ENCODE results near the gene TRIP12.
"Not testable (repeated sequence)": the region's sequence is repeated elsewhere in the genome, so short reads cannot be mapped to it uniquely, and the experiment has no call there.

The TRIP12 gene

DNA sequence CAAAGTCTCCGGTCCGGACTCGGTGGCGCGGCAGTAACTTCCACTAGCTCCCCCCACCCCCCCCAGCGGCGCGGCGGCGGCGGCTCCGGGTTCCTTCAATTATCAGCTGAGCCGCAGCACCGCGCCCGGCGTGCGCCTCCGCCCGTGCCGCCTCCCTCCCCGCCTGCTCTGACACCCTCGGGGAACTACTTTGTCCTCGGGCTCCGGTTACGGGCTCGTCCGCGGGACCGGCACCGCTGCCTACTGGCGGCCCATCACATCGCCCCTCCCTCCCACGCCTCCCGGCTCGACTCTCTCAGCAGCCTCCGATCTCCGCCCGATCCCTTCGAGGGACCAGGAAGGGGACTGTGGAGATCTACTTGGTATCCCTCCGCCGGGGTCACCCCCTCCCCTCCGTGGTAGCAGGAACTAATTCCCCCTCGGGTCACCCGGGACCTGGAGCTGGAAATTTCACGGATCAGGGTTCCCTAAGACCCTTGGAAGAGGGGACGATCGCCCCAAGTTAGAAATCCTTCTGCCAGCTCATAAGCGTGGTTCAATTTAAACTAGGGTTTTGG, at the start of gene TRIP12:
Gene TRIP12 (minus strand): TSS at position 118 of the 557 bp plus-strand sequence. CDS start 41,930 bp downstream, outside the sequence.
- DNase-seq (ENCODE audit: low read depth, low spot score), result peak; percentile 86

DNA sequence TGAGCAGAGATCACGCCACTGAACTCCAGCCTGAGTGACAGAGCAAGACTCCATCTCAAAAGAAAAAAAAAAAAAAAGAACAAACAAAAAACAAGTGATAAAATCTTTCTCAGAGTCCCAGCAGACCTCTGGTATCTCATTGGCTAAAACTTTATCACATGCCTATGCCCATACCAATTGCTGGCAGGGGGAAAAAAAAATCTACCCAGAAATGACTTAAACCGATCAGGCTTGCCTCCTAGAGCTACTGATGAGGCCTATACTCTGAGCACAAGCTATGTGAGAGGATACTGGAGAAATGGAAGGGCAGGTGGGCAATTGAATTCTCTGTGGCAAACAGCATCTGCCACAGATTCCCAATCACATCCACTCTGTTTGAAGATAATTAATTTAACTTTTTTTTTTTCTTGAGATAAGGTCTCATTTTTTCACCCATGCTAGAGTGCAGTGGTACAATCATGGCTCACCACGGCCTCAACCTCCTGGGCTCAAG, 49.5 kb upstream of the TRIP12 start:
- DNase-seq (ENCODE audit: low read depth, low spot score), result no peak

DNA sequence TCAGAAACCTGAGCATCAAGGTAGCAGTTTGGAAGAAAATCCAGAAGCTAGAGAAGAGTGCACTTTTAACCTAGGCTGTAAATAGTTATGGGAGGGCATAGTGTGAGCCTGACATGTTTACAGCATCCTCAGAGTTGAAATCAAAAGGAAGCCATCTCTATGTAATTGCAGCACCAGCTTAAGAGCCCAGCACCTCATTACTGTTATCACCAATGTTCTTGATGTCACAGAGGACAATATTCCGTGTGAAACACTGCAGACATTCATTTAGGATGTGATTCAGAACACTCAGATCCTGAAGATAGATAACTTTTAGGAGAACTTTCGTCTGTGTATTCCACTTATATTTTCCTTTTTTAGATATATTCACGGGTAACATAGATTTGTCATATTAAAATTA, 48.6 kb upstream of the TRIP12 start:
- DNase-seq (ENCODE audit: low read depth, low spot score), result no peak

DNA sequence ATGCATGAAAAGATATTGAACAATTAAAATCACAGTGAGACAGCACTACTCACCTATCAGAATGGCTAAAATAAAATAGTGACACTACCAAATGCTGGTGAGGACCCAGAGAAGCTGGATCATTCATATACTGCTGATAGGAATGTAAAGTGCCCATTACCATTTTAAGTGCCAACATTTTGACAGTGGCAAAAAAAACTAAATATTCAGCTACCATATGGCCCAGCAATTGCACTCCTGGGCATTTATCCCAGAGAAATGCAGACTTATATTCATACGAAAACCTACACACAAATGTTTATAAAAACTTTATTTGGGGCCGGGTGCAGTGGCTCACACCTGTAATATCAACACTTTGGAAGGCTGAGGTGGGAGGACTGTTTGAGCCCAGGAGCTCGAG, 48.1 kb upstream of the TRIP12 start:
- DNase-seq (ENCODE audit: low read depth, low spot score), result no peak

DNA sequence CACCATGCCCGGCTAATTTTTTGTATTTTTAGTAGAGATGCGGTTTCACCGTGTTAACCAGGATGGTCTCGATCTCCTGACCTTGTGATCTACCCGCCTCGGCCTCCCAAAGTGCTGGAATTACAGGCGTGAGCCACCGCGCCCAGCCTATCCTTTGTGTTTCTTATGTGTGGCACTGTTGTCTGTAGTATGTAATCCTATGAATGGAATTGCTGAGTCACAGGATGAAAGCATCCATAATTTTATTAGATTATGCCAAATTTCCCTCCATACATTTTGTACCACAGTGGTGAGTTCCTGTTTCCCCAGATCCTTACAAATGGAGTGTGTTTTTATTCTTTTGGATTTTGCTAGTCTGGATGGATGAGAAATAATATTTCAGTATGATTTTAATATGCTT, 41.8 kb upstream of the TRIP12 start:
- DNase-seq (ENCODE audit: low read depth, low spot score), result not testable (repeated sequence)

DNA sequence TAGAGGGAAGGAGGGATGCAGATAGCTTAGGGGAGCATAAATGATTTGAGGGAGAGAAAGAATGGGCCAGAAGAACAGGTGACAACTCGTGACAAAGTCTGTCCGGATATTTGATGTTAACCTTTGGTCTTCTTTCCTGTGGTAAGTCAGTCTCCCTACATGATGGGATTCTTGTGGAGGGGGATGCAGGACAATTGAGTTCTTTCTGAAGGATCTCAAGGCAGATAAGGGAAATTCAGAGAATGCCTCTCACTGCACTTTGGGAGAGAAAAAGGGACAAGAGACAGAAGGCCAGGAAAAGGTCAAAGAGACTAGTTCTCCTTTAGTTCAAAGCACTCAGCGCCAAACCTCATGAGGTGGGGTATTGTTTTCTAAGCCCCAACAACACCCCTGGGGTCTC, 34.7 kb upstream of the TRIP12 start:
- DNase-seq (ENCODE audit: low read depth, low spot score), result no peak

DNA sequence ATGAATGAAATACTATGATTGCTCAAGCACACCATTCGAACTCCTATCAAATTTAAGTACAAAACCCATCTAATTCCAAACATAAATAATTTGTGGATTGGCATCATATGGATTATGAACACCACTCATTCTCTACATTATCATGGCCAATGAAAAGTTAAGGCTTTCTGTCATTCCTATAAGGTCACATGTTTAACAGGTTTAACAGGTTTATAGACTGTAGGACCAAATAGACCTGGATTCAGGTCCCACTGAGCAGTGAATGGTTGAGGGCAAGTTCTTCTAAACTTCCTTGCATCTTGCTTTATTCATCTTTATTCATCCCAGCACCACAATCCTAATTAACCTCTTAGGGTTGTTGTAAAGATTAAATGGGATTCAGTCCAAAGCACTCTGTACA, 33.9 kb upstream of the TRIP12 start:
- DNase-seq (ENCODE audit: low read depth, low spot score), result no peak

DNA sequence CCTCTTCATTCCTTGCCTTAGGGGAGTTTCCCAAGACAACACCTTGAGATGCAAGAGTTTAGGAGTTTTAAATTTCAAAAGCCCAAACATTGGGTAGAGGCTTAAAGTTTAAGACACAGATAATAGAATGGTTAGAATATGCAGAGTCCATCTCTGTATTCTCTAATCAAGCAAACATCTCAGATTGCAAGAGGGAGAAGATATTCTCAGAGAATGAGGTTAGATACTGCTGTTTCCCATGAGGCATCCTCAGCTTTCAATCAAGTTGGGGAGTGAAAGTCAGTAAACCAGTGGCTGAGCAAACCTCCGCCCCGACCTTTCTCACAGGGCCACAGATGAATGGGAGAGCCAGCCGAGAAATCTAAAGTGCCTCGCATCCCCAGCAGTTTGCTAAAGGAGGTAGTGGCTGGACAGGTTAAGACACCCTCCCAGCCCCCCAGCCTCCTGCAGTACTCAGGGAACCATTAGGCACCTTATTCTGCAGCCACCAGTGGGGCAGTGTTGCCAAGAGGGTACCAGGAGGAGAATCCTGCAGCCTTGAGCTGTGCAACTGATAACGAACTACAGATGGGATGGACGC, 30.5 kb upstream of the TRIP12 start:
- DNase-seq (ENCODE audit: low read depth, low spot score), result no peak

DNA sequence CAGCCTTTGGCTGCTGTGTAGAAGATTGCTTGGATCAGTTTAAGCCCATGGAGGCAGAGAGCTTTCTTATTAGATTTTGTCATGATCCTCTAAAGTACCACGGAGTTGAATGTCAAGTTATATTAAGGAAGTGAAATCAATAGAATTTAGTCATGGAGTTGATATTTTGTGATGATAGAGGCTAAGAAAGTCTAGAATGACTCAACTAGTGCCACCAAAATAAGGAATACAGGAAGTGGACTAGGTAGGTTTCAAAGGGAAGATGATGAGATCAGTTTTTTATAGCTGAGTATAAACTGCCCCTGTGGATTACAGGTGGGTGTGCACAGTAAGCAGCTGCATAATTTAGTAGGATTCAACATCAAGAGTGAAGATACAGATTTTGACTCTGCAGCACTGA, 25.7 kb upstream of the TRIP12 start:
- DNase-seq (ENCODE audit: low read depth, low spot score), result no peak

DNA sequence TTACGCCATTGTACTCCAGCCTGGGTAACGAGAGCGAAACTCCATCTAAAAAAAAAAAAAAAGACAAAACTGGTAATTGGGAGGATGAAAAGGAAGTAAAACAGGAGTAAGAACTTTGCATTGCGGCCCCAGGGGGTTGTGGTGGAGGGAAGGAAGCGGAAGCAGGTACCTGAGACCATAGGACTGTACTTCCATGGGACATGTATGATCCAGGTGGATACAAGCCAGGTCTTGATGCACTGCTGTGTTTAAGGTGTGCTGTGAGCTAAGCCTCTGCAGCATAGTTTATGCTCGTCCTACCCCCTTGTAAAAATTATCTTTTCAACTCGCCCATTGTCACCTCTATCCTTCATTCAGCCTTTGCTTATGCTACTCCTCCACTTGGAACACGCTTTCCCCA, 24.2 kb upstream of the TRIP12 start:
- DNase-seq (ENCODE audit: low read depth, low spot score), result no peak

DNA sequence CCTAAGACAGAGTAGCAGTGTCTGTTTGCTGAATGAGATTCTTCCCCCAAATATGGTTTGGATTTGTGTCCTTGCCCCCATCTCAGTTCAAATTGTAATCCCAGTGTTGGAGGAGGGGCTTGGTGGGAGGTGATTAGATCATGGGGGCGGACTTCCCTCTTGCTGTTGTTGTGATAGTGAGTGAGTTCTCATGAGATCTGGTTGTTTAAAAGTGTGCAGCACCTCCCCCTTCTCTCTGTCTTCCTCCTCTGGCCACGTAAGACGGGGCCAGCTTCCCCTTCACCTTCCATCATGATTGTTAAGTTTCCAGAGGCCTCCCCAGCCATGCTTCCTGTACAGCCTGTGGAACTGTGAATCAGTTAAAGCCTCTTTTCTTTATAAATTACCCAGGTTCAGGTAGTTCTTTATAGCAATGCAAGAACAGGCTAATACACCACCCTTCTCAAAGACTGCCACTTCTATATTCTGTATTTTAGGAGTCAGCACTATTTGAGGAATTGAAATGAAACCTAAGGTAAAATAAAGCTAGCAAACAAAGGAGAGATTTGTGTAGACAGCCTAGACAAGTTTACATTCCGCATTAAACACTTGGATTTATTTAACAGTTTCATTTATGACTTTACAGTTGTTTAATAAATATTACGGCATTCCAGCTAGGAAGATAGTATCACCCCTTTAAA, 22.1 kb upstream of the TRIP12 start:
- DNase-seq (ENCODE audit: low read depth, low spot score), result no peak

DNA sequence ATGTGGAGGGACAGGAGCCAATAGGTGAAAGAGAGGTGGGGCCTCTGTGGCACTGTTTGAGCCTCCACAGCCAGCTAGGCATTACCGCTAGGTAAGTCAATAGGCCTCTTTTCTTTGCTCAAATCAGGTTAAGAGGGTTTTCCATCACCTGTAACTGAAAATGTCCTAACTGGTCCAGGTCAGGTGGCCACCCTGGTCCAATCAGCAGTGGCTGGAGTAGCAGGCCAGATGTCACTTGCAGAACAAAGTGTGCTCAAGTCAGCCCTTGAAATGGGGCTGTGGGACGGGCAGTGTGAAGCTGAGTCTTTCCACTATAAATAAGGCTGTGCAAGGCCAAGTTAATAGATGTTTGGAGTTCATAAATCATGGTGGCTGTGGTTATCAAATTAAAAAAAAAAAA, 21.4 kb upstream of the TRIP12 start:
- no peak for DNase-seq (ENCODE audit: low read depth, low spot score)

DNA sequence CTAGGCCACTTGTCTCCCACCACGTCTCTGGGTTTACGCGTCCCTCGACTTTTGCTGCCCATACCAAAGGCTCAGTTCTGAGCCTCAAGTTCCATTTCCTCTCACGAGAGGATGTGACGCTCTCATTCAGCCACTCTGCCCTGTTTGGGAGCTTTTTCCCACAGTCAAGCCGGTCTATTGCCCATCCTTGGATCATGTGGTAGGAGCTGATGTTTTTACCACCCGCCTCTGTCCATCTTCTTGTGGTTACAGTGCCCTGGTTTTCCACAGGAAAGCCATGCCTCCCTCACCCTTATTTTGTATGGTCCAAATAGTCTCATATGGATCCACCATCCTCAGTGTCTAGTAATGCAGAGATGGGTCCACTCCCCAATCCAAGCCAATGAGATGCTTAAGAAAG, 20.9 kb upstream of the TRIP12 start:
- DNase-seq (ENCODE audit: low read depth, low spot score), result no peak

DNA sequence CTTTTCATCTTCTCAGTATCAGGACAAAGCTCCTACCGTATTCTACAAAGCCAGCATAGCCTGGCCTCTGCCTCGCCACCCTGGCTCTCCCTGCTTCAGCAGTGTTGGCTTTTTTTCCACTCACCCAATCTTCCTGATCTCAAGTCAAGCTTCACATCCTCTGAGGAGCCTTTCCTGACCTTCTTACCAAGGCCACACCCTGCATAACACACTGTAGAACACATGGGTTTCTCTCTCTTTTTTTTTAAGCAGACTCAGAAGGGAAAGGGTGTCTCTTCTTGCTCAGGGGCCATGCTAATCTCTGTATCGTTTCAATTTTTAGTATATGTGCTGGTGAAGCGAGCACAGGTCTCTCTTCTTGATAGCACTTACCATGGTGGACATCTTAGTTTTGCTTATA, 15.7 kb upstream of the TRIP12 start:
- DNase-seq (ENCODE audit: low read depth, low spot score), result no peak

DNA sequence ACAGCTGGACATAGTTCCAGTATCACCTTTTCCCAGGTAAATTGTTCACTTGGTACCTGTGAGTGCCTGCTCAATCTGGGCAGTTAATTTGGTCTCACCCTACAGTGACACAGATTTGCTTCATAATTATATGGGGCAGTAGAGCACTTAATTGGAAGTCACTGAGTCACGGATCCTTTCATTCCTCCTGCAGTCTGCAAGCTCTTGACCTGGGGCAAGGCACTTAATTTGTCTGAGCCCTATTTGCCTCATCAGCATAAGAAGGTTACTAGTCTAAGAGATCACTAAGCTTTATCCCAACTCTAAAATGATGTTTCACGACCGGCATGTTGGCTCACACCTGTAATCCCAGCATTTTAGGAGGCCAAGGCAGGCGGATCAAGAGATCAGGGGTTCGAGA, 9.4 kb upstream of the TRIP12 start:
- DNase-seq (ENCODE audit: low read depth, low spot score), result no peak

DNA sequence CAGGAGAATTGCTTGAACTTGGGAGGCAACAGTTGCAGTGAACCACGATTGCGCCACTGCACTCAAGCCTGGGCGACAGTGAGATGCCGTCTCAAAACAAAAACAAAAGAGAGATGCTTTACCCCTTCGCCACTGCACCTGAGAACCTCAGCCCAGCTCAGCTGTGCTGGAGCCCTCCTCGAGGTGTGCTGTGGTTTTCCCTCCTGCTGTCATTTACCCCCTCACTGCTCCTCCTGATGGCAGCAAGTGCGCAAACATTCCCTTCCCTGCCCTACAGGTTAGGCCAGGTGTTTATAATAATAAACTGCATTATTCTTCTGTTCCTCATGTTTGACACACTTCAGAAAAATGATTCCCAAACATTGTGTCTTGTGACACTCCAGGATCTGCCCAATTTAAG, 8.8 kb upstream of the TRIP12 start:
- DNase-seq (ENCODE audit: low read depth, low spot score), result no peak

DNA sequence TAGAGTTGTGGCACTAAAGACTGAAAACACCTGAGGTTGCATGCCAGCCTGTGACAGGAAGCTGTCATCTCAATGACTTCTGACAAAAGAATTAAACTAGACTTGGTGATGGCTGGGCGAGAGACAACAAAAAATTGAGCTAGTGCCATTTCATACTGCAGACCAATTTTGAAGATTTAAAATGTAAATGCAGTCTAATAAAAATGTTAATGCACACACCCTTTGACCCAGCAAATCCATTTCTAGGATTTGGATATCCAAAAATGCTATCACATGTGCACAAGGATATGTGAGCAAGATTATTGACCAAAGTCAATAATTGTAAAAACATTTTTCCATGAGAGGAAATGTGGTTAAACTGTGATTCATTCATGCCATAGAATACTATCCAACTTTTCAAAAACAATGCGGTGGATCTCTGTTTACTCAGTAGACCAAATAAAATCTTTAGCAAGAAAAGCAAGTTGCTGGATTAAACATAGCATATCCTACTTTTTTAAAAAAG, 6.1 kb upstream of the TRIP12 start:
- DNase-seq (ENCODE audit: low read depth, low spot score), result no peak

DNA sequence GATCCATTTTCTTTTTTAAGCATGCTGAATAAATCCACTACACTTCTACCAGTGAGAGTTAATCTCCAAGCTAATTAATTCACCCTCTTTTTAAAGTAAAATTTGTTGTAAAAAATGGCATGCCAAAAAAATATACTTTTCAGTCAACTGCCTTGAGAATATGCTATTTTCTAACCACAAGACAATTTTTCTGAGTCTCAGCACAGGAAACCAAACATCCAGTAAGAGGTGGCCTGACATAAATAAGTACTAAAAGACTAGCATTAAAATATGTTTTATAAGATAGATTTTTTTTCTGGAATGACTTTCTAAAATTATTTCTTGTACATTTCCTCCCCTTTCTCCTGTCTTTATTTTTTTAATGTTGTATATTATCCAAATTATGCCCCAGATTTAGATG, 3.4 kb upstream of the TRIP12 start:
- DNase-seq (ENCODE audit: low read depth, low spot score), result no peak

DNA sequence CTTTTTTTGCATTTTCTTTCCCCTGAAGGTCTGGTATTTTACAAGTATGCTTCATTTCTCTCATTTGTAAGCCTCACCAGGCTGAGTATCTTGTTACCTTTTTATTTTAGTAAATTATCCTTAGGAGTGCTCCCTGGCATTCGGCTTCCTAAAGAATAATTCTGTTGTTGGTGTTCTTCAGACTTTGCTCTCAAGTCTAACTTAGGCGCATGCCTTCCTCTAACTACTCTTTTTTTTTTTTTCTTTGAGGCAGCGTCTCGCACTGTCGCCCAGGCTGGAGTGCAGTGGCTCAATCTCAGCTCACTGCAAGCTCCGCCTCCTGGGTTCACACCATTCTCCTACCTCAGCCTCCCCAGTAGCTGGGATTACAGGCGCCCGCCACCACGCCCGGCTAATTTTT, 2.7 kb upstream of the TRIP12 start:
- not testable (repeated sequence) for DNase-seq (ENCODE audit: low read depth, low spot score)

DNA sequence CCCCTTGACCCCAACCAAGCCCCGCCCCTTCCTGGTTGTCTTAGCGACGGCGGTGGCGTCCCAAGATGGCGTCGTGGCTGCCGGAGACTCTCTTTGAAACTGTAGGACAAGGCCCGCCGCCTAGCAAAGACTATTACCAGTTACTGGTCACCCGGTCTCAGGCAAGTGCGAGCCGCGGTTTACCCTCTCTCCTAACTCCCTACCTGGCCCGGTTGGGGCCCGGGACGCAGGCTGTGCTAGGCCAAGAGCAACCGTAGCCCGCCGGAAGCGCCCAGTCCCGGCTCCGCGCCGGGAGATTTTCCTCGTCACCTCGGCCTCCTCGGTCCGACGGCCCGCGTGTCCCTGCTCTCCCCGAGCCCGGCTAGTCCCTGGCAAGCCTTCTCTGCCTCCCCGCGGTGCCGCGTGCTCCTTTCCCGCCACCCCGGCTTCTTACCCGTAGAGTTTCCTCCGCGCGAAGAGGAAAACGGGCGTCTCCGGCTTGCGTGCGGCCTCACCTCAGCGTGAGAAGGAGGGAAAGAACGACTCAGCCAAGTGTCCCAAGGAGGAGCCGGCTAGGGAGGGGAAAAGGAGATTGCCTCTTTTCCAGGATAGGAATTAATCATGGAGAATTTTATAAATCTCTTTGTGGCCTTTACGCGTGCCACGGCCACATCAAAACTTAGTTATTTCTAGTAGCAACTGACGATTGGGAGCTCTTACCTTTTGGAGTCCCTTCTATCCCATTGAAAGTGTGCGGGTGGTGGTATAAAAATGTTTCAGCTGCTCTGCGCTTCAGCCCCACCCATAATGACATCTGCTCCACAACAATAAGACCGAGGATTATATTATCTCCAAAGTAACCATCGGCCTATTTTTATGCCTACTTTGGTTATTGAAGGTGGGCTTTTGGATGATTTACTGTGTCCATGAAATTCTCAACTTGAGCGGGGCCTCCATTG, 909 bp upstream of the TRIP12 start, which contains the start of gene FBXO36:
Gene FBXO36 (plus strand): TSS at position 55 of the 938 bp plus-strand sequence. CDS start 11 bp downstream, at position 66.
- DNase-seq (ENCODE audit: low read depth, low spot score), result no peak

DNA sequence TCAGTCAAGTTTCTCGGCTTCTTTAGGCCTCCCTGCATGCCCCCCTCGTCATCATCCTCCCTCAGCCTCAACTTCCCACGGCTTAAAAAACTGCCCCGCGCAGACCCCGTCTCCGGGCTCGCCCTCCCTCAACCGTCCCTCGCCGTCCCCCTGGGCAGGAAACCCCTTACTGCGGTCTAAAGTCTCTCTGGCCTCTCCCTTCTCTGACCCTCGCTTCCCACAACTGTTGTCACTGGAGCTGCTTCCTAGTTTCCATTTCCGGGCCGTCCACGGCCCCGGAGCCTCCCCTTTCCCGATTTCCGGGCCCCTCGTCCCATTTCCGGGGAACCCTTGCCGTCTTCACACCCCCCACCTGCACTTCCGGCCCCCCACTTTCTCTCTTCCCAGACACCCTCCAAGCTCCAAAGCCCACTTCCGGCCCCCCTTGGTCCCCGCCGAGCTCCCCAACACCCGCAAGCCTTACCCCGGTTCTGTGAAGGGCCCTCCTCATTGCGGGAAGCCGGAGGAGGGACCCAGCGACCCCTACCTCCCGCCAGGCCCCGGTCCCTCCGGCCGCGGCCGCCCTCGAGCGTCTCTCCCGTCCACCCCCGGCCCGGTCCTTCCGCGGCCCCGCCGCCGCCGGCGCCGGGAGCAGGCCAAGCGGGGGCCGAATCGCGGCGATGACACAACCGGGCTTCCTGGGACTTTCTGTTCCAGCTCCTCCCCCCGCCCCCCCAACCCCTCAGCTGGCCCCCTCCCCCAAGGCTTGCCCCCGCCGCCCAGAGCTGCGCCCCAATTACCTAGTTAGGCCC, 513 bp downstream of the TRIP12 start:
- DNase-seq (ENCODE audit: low read depth, low spot score), result no peak
